DND-41 (cell line): ENCODE data around the gene STAT4.

Experiments
- CTCF ChIP-seq: IDR thresholded peaks from 2 replicates; pipeline ENCODE4 v1.5.1; 2012; ENCODE audit warnings: borderline replicate concordance, low read length, moderate library complexity, mild to moderate bottlenecking; ENCODE audit not compliant: poor library complexity, severe bottlenecking; ENCODE audit errors: extremely low read depth
- EZH2 ChIP-seq: IDR thresholded peaks from 3 replicates; pipeline ENCODE4 v1.6.1; 2012; ENCODE audit warnings: borderline replicate concordance, low read depth, mild to moderate bottlenecking, moderate library complexity, low read length, inconsistent platforms; ENCODE audit not compliant: severe bottlenecking

- TF ChIP-seq CTCF (no peak), EZH2 (no peak)
These were observed 114.4 kb downstream of the STAT4 start for GRCh38 chr2:191036363-191036762.
